ENCODE measurements around the gene NRF1. TPM values are rescaled to one million over a fixed set of nuclear protein-coding genes. Genes with fewer than 3 reads are reported as not detected.

Gene NRF1
- total RNA-seq, 1 donor from 2014 or later, result 22.6 TPM

DNA sequence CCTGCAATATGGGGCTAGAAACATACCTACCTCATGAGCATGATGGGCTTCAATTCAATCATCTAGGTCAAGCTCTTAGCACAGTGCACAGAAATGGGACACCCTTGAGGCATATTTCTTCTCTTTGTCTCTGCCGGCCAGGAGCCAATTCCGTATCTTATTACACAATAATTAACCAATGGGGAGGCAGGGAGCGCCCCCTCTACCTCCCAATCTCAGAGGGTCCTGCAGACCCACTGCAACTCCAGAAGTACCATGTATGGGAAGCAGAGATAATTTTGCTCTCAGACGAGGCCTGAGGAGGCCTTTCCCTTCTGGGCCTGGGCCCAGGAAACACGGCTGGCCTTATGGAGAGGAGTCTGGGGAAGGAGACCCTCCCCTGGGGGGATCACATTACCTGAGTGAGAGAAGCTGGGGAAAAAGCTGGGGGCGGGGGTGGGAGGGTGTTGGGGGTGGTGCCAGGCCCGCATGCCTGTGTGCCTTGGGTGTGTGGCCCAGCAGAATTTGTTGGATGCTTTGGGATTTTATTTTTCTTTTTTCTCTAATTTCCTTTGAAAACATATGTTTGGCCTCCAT, 185.8 kb downstream of the NRF1 start:
- TF ChIP-seq POLR2A (IDR thresholded peaks at IDR 0.05), result no peak
- Histone ChIP-seq H3K27ac (no peak overlapping the region), H3K9me3 (no peaks in the 10 kb centered on the region), H3K4me1 (no peaks in the 10 kb centered on the region), H3K4me3 (no peak overlapping the region), H3K36me3 (no peaks in the 10 kb centered on the region), H3K27me3 (no peaks in the 10 kb centered on the region)
- intact Hi-C loops (cut with DNase I), result no loop called here
- no peak for DNase-seq (ENCODE audit: extremely low spot score in 2 of 2)

GRCh38 chr7:129798616-129799349, 187.3 kb downstream of the NRF1 start:
- Histone ChIP-seq H3K4me3 (no peak overlapping the region), H3K9me3 (no peaks in the 10 kb centered on the region), H3K4me1 (no peaks in the 10 kb centered on the region), H3K36me3 (no peaks in the 10 kb centered on the region), H3K27me3 (no peaks in the 10 kb centered on the region), H3K27ac (no peak overlapping the region)
- DNase-seq (ENCODE audit: extremely low spot score in 2 of 2), result no peak
- intact Hi-C loops (cut with DNase I), result no loop called here
- TF ChIP-seq CTCF (IDR thresholded peaks at IDR 0.05) (no peak), POLR2AphosphoS5 (IDR thresholded peaks at IDR 0.05; ENCODE audit: insufficient read depth in 1 of 2, low read depth in 1 of 2) (no peak), POLR2A (IDR thresholded peaks at IDR 0.05) (no peak)

DNA sequence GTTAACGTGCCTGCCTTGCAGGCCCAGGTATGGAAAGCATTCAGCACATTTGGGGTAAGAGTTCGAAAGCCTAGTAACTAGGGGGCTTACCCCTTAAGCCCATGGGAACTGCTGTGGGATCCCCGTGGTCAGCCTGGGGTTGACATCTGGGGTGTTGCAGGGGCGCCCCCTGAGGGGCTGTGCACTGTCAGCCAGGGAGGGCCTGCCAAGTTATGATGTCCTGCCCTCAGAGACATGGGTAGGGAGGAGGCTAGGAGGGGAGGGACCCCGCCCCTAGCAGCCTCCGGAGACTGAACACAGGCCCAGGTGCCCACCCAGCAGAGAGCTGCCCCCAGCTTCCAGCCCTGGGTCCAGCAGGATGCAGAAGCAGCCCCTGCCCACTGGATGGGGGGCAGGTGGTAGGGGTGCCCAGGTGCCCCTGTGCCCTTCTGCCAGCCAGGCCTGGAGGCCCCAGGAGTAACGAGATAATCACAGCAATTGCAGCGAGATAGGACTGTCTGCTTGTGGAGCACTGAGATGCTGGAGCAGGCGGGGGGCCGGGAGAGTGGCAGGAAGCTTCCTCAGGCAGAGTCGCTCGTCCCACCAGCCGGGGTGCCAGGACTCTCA, 187.9 kb downstream of the NRF1 start:
- no peak for DNase-seq (ENCODE audit: extremely low spot score in 2 of 2)
- no peak overlapping the region for H3K4me3 ChIP-seq
- H3K27ac ChIP-seq, result no peak overlapping the region
- H3K36me3 ChIP-seq, result no peaks in the 10 kb centered on the region
- no peaks in the 10 kb centered on the region for H3K27me3 ChIP-seq
- no peaks in the 10 kb centered on the region for H3K4me1 ChIP-seq
- H3K9me3 ChIP-seq, result no peaks in the 10 kb centered on the region
- intact Hi-C loops (cut with DNase I), result no loop called here
- TF ChIP-seq POLR2A (IDR thresholded peaks at IDR 0.05) (no peak), CTCF (IDR thresholded peaks at IDR 0.05) (no peak), POLR2AphosphoS5 (IDR thresholded peaks at IDR 0.05; ENCODE audit: insufficient read depth in 1 of 2, low read depth in 1 of 2) (no peak)

DNA sequence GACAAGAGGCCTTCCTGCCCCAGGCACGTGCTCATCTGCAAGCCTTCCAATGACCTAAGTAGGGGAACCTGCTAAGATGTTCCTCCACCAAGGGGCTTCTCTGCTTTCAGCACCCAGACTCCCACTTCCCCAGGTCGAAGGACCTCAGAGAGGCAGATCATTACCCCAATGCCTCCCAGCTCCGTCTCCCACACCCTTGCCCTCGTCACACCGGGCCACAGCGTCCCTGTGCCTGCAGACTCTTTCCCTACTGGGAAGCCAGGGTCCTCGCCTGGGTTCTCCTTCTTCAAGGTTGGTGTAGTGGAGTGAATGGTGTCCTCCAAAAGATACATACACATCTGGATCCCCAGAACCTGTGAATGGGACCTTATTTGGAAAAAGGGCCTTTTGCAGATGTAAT, 189.4 kb downstream of the NRF1 start:
- intact Hi-C loops (cut with DNase I), result no loop called here
- no peak overlapping the region for H3K27ac ChIP-seq
- no peaks in the 10 kb centered on the region for H3K27me3 ChIP-seq
- H3K36me3 ChIP-seq, result no peaks in the 10 kb centered on the region
- no peaks in the 10 kb centered on the region for H3K9me3 ChIP-seq
- H3K4me3 ChIP-seq, result no peak overlapping the region
- DNase-seq (ENCODE audit: extremely low spot score in 2 of 2), result no peak
- TF ChIP-seq POLR2A (IDR thresholded peaks at IDR 0.05), result no peak
- no peak for TF ChIP-seq CTCF (IDR thresholded peaks at IDR 0.05)
- no peak for TF ChIP-seq POLR2AphosphoS5 (IDR thresholded peaks at IDR 0.05; ENCODE audit: insufficient read depth in 1 of 2, low read depth in 1 of 2)
- no peaks in the 10 kb centered on the region for H3K4me1 ChIP-seq

DNA sequence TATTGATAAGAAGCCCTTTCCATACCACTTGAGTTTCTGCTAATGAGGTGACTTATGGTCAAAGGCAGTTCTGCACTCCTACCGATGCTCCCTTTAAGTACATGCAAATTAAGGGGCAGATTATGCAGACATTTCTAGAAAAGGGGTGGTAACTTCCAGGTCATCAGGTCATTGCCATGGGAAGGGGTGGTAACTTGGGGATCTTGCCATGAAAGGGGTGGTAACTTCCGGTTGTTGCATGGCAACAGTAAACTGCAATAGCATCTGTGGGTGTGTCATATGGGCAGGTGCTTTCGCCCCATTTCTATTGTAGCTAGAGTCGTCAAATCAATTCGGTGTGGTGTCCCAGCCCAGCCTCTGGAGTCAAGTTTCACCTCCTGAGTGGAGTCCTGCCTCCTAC, 190.4 kb downstream of the NRF1 start:
- H3K27ac ChIP-seq, result no peak overlapping the region
- no peaks in the 10 kb centered on the region for H3K27me3 ChIP-seq
- H3K36me3 ChIP-seq, result no peaks in the 10 kb centered on the region
- no peak for DNase-seq (ENCODE audit: extremely low spot score in 2 of 2)
- no peak for TF ChIP-seq POLR2A (IDR thresholded peaks at IDR 0.05)
- TF ChIP-seq POLR2AphosphoS5 (IDR thresholded peaks at IDR 0.05; ENCODE audit: insufficient read depth in 1 of 2, low read depth in 1 of 2), result no peak
- TF ChIP-seq CTCF (IDR thresholded peaks at IDR 0.05), result no peak
- no peaks in the 10 kb centered on the region for H3K4me1 ChIP-seq
- intact Hi-C loops (cut with DNase I), result no loop called here
- no peak overlapping the region for H3K4me3 ChIP-seq
- no peaks in the 10 kb centered on the region for H3K9me3 ChIP-seq

Data from vagina (tissue), 2 donors.